PFSK-1 (cell line): ENCODE data around the gene LDLRAD4.

Source experiments
- FOXP2 ChIP-seq: optimal IDR thresholded peaks from 2 replicates; pipeline ENCODE3; 2011; ENCODE audit warnings: borderline replicate concordance, control low read depth, inconsistent platforms; ENCODE audit not compliant: insufficient read depth; ENCODE audit errors: extremely low read length, extremely low read depth
- POLR2AphosphoS5 ChIP-seq: IDR thresholded peaks from 2 replicates; pipeline ENCODE4 v1.6.1; 2012; ENCODE audit warnings: low read depth, mild to moderate bottlenecking, control low read depth, low read length, moderate library complexity
- SIN3A ChIP-seq: IDR thresholded peaks from 2 replicates; pipeline ENCODE4 v1.6.1; 2012; ENCODE audit warnings: mild to moderate bottlenecking, low read length, moderate library complexity, borderline replicate concordance; ENCODE audit not compliant: insufficient read depth
- TAF1 ChIP-seq: IDR thresholded peaks from 2 replicates; pipeline ENCODE4 v1.6.1; 2012; ENCODE audit warnings: low read length, control low read depth, borderline replicate concordance; ENCODE audit not compliant: insufficient read depth
- TF ChIP-seq, protein P1 (sequence below), 2 experiments: IDR thresholded peaks; 2 replicates each; pipeline versions ENCODE4 v1.6.1 to v1.8.0; 2011 to 2012; ENCODE audit warnings: low read depth in 2 of 2, low read length in 2 of 2, control low read depth in 1 of 2, inconsistent platforms in 1 of 2, mild to moderate bottlenecking in 1 of 2, moderate library complexity in 1 of 2; ENCODE audit not compliant: insufficient read depth in 1 of 2

LDLRAD4 gene

DNA sequence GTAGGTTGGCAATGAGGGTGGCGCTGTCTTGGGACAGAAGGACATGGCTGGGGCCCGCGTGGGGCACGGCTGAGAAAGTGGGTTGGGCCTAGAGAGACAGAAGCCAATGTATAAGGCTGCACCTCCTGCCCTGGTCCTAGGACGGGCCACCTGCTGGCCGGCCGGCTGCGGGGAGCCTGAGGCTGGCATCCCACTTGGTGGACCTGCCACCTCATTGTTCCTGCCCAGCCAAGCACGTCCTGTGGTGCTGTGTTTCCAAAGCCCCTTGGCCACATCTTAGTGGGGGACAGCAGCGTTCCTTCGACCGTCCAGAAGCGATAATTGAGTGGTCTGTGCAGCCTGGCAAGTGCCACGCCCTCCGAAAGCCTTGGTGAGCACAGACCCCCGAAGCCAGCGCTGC lies 223.9 kb downstream of the LDLRAD4 start:
- TF ChIP-seq SIN3A (no peak), POLR2AphosphoS5 (no peak), FOXP2 (no peak), TAF1 (no peak)
- TF ChIP-seq, protein P1, sequence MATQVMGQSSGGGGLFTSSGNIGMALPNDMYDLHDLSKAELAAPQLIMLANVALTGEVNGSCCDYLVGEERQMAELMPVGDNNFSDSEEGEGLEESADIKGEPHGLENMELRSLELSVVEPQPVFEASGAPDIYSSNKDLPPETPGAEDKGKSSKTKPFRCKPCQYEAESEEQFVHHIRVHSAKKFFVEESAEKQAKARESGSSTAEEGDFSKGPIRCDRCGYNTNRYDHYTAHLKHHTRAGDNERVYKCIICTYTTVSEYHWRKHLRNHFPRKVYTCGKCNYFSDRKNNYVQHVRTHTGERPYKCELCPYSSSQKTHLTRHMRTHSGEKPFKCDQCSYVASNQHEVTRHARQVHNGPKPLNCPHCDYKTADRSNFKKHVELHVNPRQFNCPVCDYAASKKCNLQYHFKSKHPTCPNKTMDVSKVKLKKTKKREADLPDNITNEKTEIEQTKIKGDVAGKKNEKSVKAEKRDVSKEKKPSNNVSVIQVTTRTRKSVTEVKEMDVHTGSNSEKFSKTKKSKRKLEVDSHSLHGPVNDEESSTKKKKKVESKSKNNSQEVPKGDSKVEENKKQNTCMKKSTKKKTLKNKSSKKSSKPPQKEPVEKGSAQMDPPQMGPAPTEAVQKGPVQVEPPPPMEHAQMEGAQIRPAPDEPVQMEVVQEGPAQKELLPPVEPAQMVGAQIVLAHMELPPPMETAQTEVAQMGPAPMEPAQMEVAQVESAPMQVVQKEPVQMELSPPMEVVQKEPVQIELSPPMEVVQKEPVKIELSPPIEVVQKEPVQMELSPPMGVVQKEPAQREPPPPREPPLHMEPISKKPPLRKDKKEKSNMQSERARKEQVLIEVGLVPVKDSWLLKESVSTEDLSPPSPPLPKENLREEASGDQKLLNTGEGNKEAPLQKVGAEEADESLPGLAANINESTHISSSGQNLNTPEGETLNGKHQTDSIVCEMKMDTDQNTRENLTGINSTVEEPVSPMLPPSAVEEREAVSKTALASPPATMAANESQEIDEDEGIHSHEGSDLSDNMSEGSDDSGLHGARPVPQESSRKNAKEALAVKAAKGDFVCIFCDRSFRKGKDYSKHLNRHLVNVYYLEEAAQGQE (IDR thresholded peaks at IDR 0.05; ENCODE audit: insufficient read depth in 1 of 2, low read depth in 2 of 2, low read length in 2 of 2), result no peak

DNA sequence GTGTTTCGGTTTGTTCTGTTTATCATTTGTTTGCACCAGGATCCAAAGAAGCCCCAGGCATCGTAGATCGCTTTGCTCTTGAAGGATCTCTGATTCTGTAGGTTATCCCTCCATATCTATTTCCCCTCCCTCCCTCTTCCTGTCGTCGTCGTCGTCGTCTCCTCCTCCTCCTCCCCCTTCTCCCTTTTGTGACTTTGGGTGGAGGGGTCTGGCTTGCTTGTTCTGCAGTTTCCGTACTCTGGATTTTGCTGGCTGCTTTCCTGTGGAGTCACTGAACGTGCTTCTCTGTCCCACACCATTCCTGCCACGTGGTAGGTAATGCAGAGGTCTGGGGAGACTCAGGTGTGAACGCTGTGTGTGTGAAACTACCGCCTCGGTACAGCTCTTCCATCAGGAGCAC lies 225.0 kb downstream of the LDLRAD4 start:
- TF ChIP-seq SIN3A, result no peak
- TF ChIP-seq, protein P1 (IDR thresholded peaks at IDR 0.05; ENCODE audit: insufficient read depth in 1 of 2, low read depth in 2 of 2, low read length in 2 of 2), result no peak
- TF ChIP-seq FOXP2, result no peak
- TF ChIP-seq TAF1, result no peak
- no peak for TF ChIP-seq POLR2AphosphoS5

DNA sequence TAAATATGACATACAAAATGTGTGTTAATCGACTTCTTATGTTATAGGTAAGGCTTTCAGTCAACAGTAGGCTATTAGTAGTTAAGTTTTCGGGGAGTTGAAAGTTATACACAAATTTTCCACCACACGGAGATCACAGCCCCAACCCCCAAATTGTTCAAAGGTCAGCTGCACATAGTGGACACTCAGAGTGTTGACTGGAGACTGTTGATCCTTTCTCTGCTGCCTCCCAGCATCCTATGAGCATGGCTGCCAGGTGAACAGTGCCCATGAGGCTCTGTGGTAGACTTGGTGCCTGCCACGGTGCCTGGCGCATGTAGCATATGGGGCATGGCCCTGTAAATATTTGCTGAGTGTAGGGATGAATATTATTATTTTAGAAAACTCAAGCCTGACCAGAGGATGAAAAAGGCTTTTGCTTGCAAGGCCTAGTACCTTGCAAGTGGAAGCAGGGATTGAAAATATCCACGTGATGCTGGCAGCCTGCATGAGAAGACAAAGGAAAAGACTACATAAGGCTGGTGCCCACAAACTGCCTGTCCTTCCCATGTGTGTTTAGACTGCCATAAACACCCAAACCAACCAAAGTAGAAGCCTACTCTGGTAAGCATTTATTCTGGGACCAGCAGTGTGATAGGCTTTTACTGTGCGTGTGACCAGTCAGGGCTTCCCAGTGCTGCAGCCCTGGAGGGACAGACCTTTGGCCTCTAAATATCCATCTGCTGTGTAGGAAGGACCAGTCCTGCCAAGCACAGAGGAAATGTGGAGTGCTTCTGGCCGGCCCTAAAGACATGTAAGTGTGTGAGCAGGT lies 226.1 kb downstream of the LDLRAD4 start:
- TF ChIP-seq TAF1, result no peak
- no peak for TF ChIP-seq FOXP2
- no peak for TF ChIP-seq POLR2AphosphoS5
- TF ChIP-seq, protein P1 (IDR thresholded peaks at IDR 0.05; ENCODE audit: insufficient read depth in 1 of 2, low read depth in 2 of 2, low read length in 2 of 2), result no peak
- TF ChIP-seq SIN3A, result no peak

DNA sequence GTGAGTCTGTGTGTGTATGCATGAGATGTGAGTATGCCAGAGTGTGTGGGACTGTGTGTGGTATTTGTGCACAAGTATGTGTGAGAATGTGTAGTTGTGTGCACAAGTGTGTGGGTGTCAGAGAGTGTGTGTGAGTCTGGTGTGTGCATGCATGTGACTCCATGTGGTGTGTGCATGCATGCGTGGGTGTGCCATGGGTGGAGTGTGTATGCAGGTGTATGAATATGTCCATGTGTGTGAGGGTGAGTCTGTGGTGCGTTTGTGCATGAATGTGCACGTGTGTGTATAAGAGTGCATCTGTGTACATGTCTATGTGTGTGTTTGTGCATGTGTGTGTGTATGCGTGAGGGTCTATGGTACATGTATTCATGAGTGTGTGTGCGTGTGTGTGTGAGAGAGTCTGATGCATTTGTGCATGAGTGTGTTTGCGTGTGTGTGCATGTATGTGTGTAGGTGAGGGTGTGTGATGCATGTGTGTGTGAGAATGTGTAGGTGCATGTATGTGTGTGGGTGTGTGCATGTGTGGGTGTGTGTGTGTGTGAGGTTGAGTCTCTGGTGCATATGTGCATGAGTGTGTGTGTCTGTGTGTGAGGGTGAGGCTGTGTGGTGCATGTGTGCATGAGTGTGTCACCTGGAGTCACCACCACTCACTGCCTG lies 226.8 kb downstream of the LDLRAD4 start:
- TF ChIP-seq, protein P1 (IDR thresholded peaks at IDR 0.05; ENCODE audit: insufficient read depth in 1 of 2, low read depth in 2 of 2, low read length in 2 of 2), result no peak
- no peak for TF ChIP-seq SIN3A
- TF ChIP-seq TAF1, result no peak
- TF ChIP-seq POLR2AphosphoS5, result no peak
- no peak for TF ChIP-seq FOXP2
